GM13976 (cell line): ENCODE results near the gene FUT8.
"Not testable (repeated sequence)": the region's sequence is repeated elsewhere in the genome, so short reads cannot be mapped to it uniquely, and the experiment has no call there.

Source experiments
- DNase-seq: peaks from one replicate; pipeline ENCODE4 v3.0.0; 2012; ENCODE audit warnings: low spot score
- CTCF ChIP-seq: IDR thresholded peaks from 2 replicates; pipeline ENCODE4 v1.5.1; 2012; ENCODE audit warnings: borderline replicate concordance, mild to moderate bottlenecking; ENCODE audit not compliant: insufficient read depth; ENCODE audit errors: extremely low read depth, missing control alignments, control extremely low read depth
- in situ Hi-C: fragments of 300-500 bp; cut with MboI; formaldehyde crosslinking; loops from one replicate; pipeline ENCODE4 v1.12.0; 2022; ENCODE audit warnings: low sequenced_read_pairs, mixed read lengths, inconsistent platforms; ENCODE audit not compliant: unreplicated experiment

The FUT8 gene

DNA sequence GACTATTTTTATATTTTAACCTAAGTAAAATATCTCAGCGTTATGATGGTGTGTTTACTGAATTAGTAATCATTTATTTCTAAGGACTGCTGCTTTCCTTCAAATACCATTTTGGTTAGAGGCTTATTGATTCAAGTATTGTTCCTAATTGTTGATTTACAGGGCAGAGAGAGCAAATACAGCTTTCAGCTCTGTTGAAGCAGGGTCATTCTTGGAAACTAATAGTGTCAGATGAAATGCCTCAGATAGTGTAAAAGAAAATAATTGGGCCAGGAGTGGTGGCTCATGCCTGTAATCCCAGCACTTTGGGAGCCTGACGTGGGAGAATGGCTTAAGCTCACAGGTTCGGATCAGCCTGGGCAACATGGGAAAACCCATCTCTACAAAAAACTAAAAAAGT lies 249.3 kb downstream of the FUT8 start:
- in situ Hi-C loops, result no loop called here
- no peak for DNase-seq
- TF ChIP-seq CTCF, result no peak

DNA sequence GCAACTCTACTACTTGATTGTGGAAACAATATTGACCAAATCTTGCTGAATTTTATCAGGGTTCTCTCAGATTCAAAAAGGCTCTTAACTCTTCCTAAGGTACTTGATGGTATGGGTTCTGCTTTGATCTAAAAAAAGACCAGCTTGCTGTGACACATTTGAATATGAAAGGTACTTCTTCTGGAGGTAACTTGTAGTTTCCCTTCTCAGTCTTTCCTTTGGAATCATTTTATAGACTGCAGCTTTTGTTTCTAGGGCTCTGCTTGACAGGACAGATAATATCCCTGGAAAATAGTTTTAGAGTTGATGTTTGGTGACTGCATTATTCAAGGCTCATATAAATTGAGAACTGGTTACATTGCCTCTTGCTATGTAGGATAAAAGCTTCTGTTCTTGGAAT lies 251.9 kb downstream of the FUT8 start:
- in situ Hi-C loops, result no loop called here
- no peak for DNase-seq
- no peak for TF ChIP-seq CTCF

- no peak for DNase-seq
- in situ Hi-C loops, result no loop called here
These were observed 264.0 kb downstream of the FUT8 start for GRCh38 chr14:65676361-65677014.

DNA sequence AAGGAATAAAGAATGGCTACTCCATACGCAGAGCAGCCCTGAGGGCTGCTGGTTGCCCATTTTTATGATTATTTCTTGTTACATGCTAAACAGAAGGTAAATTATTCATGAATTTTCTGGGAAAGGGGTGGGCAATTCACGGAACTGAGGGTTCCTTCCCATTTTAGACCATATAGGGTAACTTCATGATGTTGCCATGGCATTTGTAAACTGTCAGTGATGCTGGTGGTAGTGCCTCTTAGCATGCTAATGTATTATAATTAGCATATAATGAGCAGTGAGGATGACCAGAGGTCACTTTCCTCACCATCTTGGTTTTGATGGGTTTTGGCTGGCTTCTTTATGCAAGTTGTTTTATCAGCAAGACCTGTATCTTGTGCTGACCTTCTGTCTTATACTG lies 273.0 kb downstream of the FUT8 start:
- in situ Hi-C loops, result no loop called here
- TF ChIP-seq CTCF, result no peak
- DNase-seq, result no peak

More at GRCh38 chr14:65676361-65677014, 264.0 kb downstream of the FUT8 start:
- TF ChIP-seq CTCF, result no peak

- no peak for DNase-seq
- TF ChIP-seq CTCF, result no peak
- in situ Hi-C loops, result no loop called here
These were observed 274.2 kb downstream of the FUT8 start for GRCh38 chr14:65686761-65687160.

DNA sequence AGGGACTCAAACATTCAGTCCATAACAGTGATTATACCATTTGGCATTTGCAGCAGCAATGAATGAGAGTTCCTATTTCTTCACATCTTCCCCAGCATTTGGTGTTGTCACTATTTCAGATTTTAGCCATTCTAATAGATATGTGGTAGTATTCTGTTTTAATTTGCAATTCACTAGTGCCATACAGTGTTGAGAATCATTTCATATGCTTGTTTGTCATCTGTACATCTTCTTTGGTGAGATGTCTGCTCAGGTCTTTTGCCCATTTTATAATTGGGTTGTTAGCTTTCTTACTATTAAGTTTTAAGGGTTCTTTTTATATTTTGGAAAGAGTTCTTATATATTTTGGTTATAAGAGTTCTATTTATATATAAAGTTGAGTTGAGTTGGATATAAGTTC lies 276.5 kb downstream of the FUT8 start:
- in situ Hi-C loops, result no loop called here
- DNase-seq, result no peak
- TF ChIP-seq CTCF, result no peak

- in situ Hi-C loops, DNase-seq: not testable (repeated sequence)
These were observed 280.0 kb downstream of the FUT8 start for GRCh38 chr14:65692566-65692965.
